ENCODE results near the gene CYP2A13. TPM values are rescaled to one million over a fixed set of nuclear protein-coding genes. Genes with fewer than 3 reads are reported as not detected.
"Not testable (repeated sequence)": the region's sequence is repeated elsewhere in the genome, so short reads cannot be mapped to it uniquely, and the experiment has no call there.

Gene CYP2A13
- total RNA-seq, 1 experiment from 2014 or later, result not detected

DNA sequence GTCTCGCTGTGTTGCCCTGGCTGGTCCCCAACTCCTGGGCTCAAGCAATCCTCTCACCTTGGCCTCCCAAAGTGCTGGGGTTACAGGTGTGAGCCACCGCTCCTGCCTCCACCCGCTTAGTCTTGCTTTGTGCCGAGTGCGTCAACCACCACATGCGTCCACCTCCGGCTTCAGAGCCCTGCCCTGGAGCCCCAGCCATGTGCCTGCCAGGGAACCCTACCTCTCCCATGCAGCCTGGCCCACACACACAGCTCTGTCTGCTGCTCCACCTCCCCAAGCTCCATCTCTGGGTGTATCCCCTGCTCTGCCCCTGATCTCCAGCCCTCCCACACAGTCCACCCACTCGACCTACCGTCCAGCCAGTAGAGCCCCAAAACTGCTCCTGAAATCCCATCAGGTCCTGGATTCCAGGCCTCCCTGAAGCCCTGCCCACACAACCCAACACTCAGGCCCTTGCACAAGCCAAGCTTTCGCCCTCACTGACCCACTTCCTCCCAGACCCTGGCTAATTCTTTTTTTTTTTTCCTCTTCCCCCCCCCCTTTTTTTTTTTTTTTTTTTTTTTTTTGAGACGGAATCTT, 35.6 kb downstream of the CYP2A13 start:
- ChIA-PET CTCF (no interaction called here), POLR2A (no interaction called here)
- H3K4me3 ChIP-seq (ENCODE audit: low read depth in 2 of 2, low read length in 2 of 2), result no peak overlapping the region
- intact Hi-C loops (cut with micrococcal nuclease; ENCODE audit: unreplicated experiment), result no loop called here
- H3K27me3 ChIP-seq (ENCODE audit: control insufficient read depth, insufficient read depth, low read length), result no peaks in the 10 kb centered on the region
- in situ Hi-C loops (cut with HindIII; ENCODE audit: low pct_unique_long_range_greater_than_20kb, low sequenced_read_pairs), result no loop called here
- no peaks in the 10 kb centered on the region for H3K4me1 ChIP-seq (ENCODE audit: control insufficient read depth, insufficient read depth, low read length)
- TF ChIP-seq, protein P1, sequence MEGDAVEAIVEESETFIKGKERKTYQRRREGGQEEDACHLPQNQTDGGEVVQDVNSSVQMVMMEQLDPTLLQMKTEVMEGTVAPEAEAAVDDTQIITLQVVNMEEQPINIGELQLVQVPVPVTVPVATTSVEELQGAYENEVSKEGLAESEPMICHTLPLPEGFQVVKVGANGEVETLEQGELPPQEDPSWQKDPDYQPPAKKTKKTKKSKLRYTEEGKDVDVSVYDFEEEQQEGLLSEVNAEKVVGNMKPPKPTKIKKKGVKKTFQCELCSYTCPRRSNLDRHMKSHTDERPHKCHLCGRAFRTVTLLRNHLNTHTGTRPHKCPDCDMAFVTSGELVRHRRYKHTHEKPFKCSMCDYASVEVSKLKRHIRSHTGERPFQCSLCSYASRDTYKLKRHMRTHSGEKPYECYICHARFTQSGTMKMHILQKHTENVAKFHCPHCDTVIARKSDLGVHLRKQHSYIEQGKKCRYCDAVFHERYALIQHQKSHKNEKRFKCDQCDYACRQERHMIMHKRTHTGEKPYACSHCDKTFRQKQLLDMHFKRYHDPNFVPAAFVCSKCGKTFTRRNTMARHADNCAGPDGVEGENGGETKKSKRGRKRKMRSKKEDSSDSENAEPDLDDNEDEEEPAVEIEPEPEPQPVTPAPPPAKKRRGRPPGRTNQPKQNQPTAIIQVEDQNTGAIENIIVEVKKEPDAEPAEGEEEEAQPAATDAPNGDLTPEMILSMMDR (IDR thresholded peaks at IDR 0.05), result no peak
- TF ChIP-seq TCF7L2 (IDR thresholded peaks at IDR 0.05; ENCODE audit: low read depth, low read length), result no peak
- TF ChIP-seq, protein P2, sequence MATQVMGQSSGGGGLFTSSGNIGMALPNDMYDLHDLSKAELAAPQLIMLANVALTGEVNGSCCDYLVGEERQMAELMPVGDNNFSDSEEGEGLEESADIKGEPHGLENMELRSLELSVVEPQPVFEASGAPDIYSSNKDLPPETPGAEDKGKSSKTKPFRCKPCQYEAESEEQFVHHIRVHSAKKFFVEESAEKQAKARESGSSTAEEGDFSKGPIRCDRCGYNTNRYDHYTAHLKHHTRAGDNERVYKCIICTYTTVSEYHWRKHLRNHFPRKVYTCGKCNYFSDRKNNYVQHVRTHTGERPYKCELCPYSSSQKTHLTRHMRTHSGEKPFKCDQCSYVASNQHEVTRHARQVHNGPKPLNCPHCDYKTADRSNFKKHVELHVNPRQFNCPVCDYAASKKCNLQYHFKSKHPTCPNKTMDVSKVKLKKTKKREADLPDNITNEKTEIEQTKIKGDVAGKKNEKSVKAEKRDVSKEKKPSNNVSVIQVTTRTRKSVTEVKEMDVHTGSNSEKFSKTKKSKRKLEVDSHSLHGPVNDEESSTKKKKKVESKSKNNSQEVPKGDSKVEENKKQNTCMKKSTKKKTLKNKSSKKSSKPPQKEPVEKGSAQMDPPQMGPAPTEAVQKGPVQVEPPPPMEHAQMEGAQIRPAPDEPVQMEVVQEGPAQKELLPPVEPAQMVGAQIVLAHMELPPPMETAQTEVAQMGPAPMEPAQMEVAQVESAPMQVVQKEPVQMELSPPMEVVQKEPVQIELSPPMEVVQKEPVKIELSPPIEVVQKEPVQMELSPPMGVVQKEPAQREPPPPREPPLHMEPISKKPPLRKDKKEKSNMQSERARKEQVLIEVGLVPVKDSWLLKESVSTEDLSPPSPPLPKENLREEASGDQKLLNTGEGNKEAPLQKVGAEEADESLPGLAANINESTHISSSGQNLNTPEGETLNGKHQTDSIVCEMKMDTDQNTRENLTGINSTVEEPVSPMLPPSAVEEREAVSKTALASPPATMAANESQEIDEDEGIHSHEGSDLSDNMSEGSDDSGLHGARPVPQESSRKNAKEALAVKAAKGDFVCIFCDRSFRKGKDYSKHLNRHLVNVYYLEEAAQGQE (IDR thresholded peaks at IDR 0.05; ENCODE audit: insufficient read depth in 1 of 2, low read depth in 2 of 2, low read length in 1 of 2), result no peak
- TF ChIP-seq SIN3A (IDR thresholded peaks at IDR 0.05; ENCODE audit: borderline replicate concordance, insufficient read depth, low read depth, low read length), result no peak
- no peak for TF ChIP-seq POLR2AphosphoS5 (IDR thresholded peaks at IDR 0.05; ENCODE audit: low read depth, low read length)
- no peak overlapping the region for H3K27ac ChIP-seq (ENCODE audit: low read length)
- no peaks in the 10 kb centered on the region for H3K9me3 ChIP-seq (ENCODE audit: control insufficient read depth, insufficient read depth, low read depth, low read length)
- no peaks in the 10 kb centered on the region for H3K36me3 ChIP-seq (ENCODE audit: control insufficient read depth, insufficient read depth, low read length)
- BruUV-seq (replicated peaks), result no TSS peak
- ATAC-seq (no peak), DNase-seq (ENCODE audit: low read depth, low spot score) (no peak)

DNA sequence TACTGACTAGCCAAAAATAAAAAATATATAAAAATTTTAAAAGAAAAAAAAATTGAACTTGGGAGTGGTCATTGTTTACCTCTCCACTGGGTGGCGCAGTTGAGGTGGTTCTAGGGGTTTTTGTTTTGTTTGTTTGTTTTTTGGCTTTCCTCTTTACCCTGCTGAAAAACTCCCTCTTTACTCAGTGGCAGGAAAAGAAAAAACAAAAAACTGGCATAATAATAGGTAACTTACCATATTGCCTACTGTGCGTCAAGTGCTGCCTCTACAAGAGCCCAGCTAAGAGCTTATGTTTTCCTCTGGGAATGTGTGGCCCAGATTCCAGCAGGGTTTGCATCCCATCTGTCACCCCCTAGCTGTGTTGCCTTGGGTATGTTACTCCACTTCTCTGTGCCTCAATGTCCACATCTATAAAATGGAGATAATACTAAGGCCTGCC, 38.5 kb downstream of the CYP2A13 start:
- ATAC-seq, result not testable (repeated sequence)

DNA sequence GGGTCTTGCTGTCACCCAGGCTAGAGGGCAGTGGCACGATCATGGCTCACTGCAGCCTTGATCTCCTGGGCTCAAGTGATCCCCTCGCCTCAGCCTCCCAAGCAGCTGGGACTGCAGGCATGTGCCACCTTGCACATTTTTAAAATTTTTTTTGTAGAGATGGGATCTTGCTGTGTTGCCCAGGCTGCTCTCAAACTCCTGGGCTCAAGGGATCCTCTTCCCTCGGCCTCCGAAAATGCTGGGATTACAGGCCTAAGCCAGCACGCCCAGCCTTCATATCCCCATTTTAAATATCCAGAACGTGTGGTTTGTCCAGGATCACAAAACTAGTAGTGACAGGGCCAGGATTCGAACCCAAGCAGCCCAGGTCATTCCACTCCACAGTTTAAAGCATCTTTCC, 39.1 kb downstream of the CYP2A13 start:
- H3K4me1 ChIP-seq (ENCODE audit: control insufficient read depth, insufficient read depth, low read length); DNase-seq (ENCODE audit: low read depth, low spot score); BruUV-seq (replicated peaks); H3K27ac ChIP-seq (ENCODE audit: low read length); ATAC-seq; CTCF ChIA-PET; H3K9me3 ChIP-seq (ENCODE audit: control insufficient read depth, insufficient read depth, low read depth, low read length); H3K36me3 ChIP-seq (ENCODE audit: control insufficient read depth, insufficient read depth, low read length); H3K27me3 ChIP-seq (ENCODE audit: control insufficient read depth, insufficient read depth, low read length); in situ Hi-C loops (cut with HindIII; ENCODE audit: low pct_unique_long_range_greater_than_20kb, low sequenced_read_pairs); intact Hi-C loops (cut with micrococcal nuclease; ENCODE audit: unreplicated experiment); POLR2A ChIA-PET: not testable (repeated sequence)
- peak overlapping the region in 1 of 2 experiments; percentile 15; a peak in 1 of 4 replicates for H3K4me3 ChIP-seq (ENCODE audit: low read depth in 2 of 2, low read length in 2 of 2)

More for the DNA sequence above, 38.5 kb downstream of the CYP2A13 start:
- DNase-seq (ENCODE audit: low read depth, low spot score); H3K27ac ChIP-seq (ENCODE audit: low read length); intact Hi-C loops (cut with micrococcal nuclease; ENCODE audit: unreplicated experiment); H3K27me3 ChIP-seq (ENCODE audit: control insufficient read depth, insufficient read depth, low read length); H3K4me1 ChIP-seq (ENCODE audit: control insufficient read depth, insufficient read depth, low read length); POLR2A ChIA-PET; H3K9me3 ChIP-seq (ENCODE audit: control insufficient read depth, insufficient read depth, low read depth, low read length); BruUV-seq (replicated peaks); H3K4me3 ChIP-seq (ENCODE audit: low read depth in 2 of 2, low read length in 2 of 2); in situ Hi-C loops (cut with HindIII; ENCODE audit: low pct_unique_long_range_greater_than_20kb, low sequenced_read_pairs); H3K36me3 ChIP-seq (ENCODE audit: control insufficient read depth, insufficient read depth, low read length): not testable (repeated sequence)
- TF ChIP-seq, protein P1 (IDR thresholded peaks at IDR 0.05), result peak; percentile 74
- CTCF ChIA-PET, result interaction anchor here (0.6 to 0.7 kb wide), 2 partner anchors 9 to 81 kb away, joined by 4 to 5 read pairs; no protein-coding TSS in a partner anchor
